ENCODE results near the gene SUV39H1.

GRCh38 chrX:48702032-48702431 lies 5.5 kb downstream of the SUV39H1 start:
- TF ChIP-seq ZFX (CRISPR knock-in tag; IDR thresholded peaks at IDR 0.05; ENCODE audit: low read depth) (no peak), FOXJ3 (CRISPR knock-in tag; IDR thresholded peaks at IDR 0.05; ENCODE audit: borderline replicate concordance) (no peak), SOX5 (CRISPR knock-in tag; IDR thresholded peaks at IDR 0.05; ENCODE audit: borderline replicate concordance) (no peak), ZNF207 (IDR thresholded peaks at IDR 0.05; ENCODE audit: borderline replicate concordance) (no peak)
